Testis (tissue), 2 donors: ENCODE measurements around the gene OCIAD1.

Experiments used
- POLR2A ChIP-seq: fragments of 450-650 bp; IDR thresholded peaks from one replicate; pipeline ENCODE4 v1.6.1; 2017; ENCODE audit warnings: antibody characterized with exemption, mild to moderate bottlenecking, moderate library complexity
- TF ChIP-seq, protein P1 (sequence below), 3 experiments: fragments of 450-650 bp in 2 of 3; fragments of 200-600 bp in 1 of 3; sonication (generic) in 1 of 3; IDR thresholded peaks; one replicate each; pipeline ENCODE4 v1.5.1; 2016 to 2019; ENCODE audit warnings: antibody characterized with exemption in 3 of 3, mild to moderate bottlenecking in 2 of 3, moderate library complexity in 1 of 3

GRCh38 chr4:48858130-48858529 lies 27.2 kb downstream of the OCIAD1 start:
- TF ChIP-seq POLR2A: no peak
- TF ChIP-seq, protein P1, sequence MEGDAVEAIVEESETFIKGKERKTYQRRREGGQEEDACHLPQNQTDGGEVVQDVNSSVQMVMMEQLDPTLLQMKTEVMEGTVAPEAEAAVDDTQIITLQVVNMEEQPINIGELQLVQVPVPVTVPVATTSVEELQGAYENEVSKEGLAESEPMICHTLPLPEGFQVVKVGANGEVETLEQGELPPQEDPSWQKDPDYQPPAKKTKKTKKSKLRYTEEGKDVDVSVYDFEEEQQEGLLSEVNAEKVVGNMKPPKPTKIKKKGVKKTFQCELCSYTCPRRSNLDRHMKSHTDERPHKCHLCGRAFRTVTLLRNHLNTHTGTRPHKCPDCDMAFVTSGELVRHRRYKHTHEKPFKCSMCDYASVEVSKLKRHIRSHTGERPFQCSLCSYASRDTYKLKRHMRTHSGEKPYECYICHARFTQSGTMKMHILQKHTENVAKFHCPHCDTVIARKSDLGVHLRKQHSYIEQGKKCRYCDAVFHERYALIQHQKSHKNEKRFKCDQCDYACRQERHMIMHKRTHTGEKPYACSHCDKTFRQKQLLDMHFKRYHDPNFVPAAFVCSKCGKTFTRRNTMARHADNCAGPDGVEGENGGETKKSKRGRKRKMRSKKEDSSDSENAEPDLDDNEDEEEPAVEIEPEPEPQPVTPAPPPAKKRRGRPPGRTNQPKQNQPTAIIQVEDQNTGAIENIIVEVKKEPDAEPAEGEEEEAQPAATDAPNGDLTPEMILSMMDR (IDR thresholded peaks at IDR 0.05): no peak
